Stomach (tissue), 9 donors: ENCODE data around the gene MARCHF10. TPM values are rescaled to one million over a fixed set of nuclear protein-coding genes. Genes with fewer than 3 reads are reported as not detected.

Experiments
- DNase-seq, 2 donors: peaks; one replicate each; pipeline versions ENCODE4 v3.0.0 to v3.0.0-alpha.2; 2013 to 2019
- H3K27ac ChIP-seq, 5 donors: fragments of 200-600 bp in 4 of 5; sonication (generic) in 4 of 5; one replicate each; pipeline ENCODE4 v1.5.1; 2013 to 2019; ENCODE audit warnings: mild to moderate bottlenecking in 1 of 5, moderate library complexity in 1 of 5
- H3K27me3 ChIP-seq, 3 donors: fragments of 200-600 bp; sonication (generic); one replicate each; pipeline ENCODE4 v1.5.1; 2017 to 2019; ENCODE audit warnings: mixed run types in 1 of 3
- H3K36me3 ChIP-seq, 4 donors: fragments of 200-600 bp; sonication (generic); 1 replicate in 3 of 4; 2 replicates in 1 of 4; pipeline ENCODE4 v1.5.1; 2016 to 2019
- H3K4me1 ChIP-seq, 4 donors: fragments of 200-600 bp; sonication (generic); one replicate each; pipeline ENCODE4 v1.5.1; 2016 to 2019
- H3K4me3 ChIP-seq, 4 donors: fragments of 200-600 bp; sonication (generic) in 3 of 4; one replicate each; pipeline ENCODE4 v1.5.1; 2016 to 2019; ENCODE audit warnings: mild to moderate bottlenecking in 1 of 4
- H3K9me3 ChIP-seq, 4 donors: fragments of 200-600 bp; sonication (generic); one replicate each; pipeline ENCODE4 v1.5.1; 2016 to 2019
- CTCF ChIP-seq, 7 experiments: fragments of 450-650 bp in 4 of 7; fragments of 200-600 bp in 3 of 7; sonication (generic) in 3 of 7; IDR thresholded peaks; one replicate each; pipeline ENCODE4 v1.5.1; 2016 to 2019; ENCODE audit warnings: antibody characterized with exemption in 7 of 7, control low read depth in 2 of 7, mild to moderate bottlenecking in 1 of 7
- EP300 ChIP-seq: sonication (generic); formaldehyde crosslinking; IDR thresholded peaks from one replicate; pipeline ENCODE4 v1.6.1; 2017; ENCODE audit warnings: antibody characterized with exemption
- POLR2A ChIP-seq, 4 donors: fragments of 450-650 bp; IDR thresholded peaks; one replicate each; pipeline ENCODE4 v1.6.1; 2016; ENCODE audit warnings: antibody characterized with exemption in 4 of 4, control low read depth in 2 of 4, mild to moderate bottlenecking in 1 of 4, moderate library complexity in 1 of 4
- POLR2AphosphoS5 ChIP-seq, 3 donors: sonication (generic); formaldehyde crosslinking; IDR thresholded peaks; one replicate each; pipeline ENCODE4 v1.6.1; 2016; ENCODE audit warnings: antibody characterized with exemption in 3 of 3
- WGBS, 5 donors: extraction: QIAGEN DNeasy Blood & Tissue Kit in 3 of 5; methylation state at CpG; one replicate each; pipeline versions ENCODE4 v1.1.5 to v1.1.7; 2013 to 2018; 5-methylcytosine and 5-hydroxymethylcytosine counted together
- intact Hi-C: fragments of 100-400 bp; cut with DNase I; formaldehyde crosslinking; loops from one replicate; pipeline ENCODE4 v1.15.1; 2023; ENCODE audit warnings: low total_unique reads
- polyA plus RNA-seq, 3 donors: library from polyadenylated mRNA; stranded (reverse); fragments of 200-250 nt; gene quantifications; one replicate each; pipeline ENCODE4 v1.2.3, GENCODE V29; 2013
- total RNA-seq, 5 donors: library from RNA; depleted of rRNA; stranded (reverse); fragments of >200 nt; gene quantifications; one replicate each; pipeline versions ENCODE4 v1.1.0 to v1.2.3, GENCODE V29; 2014 to 2016
- donor health status: healthy with polysubstance abuse.
- donor health status: Bipolar disorder and iron deficiency.
- donor health status: healthy.

The MARCHF10 gene
- total and polyA plus RNA-seq, 8 donors = 0.31 to 0.89 TPM; not detected in 6

- Histone ChIP-seq H3K4me3 (no peak overlapping the region), H3K27me3 (no peaks in the 10 kb centered on the region), H3K36me3 (no peaks in the 10 kb centered on the region), H3K9me3 (no peaks in the 10 kb centered on the region), H3K27ac (no peak overlapping the region), H3K4me1 (peaks cover 0 to 18% (median 8%) of the 10 kb centered on the region in 4 donors)
- no peak for TF ChIP-seq CTCF (IDR thresholded peaks at IDR 0.05)
- no peak for TF ChIP-seq POLR2AphosphoS5 (IDR thresholded peaks at IDR 0.05)
- no peak for TF ChIP-seq POLR2A (IDR thresholded peaks at IDR 0.05)
- no peak for TF ChIP-seq EP300
- intact Hi-C loops = no loop called here
- DNase-seq = no peak
- WGBS, 5 donors = 97 to 100% (median 98%) methylated on average over 4 of the region's 4 CpGs
Observed at GRCh38 chr17:62756198-62756597, 51.9 kb downstream of the MARCHF10 start.

GRCh38 chr17:62755141-62755851 lies 52.8 kb downstream of the MARCHF10 start:
- Histone ChIP-seq H3K27me3 (no peaks in the 10 kb centered on the region), H3K27ac (peak overlapping the region in 1 of 5 donors; percentile 25), H3K4me1 (peaks cover 0 to 11% (median 3%) of the 10 kb centered on the region in 4 donors), H3K4me3 (no peak overlapping the region), H3K9me3 (no peaks in the 10 kb centered on the region), H3K36me3 (no peaks in the 10 kb centered on the region)
- intact Hi-C loops = no loop called here
- TF ChIP-seq POLR2A (IDR thresholded peaks at IDR 0.05) (no peak), CTCF (IDR thresholded peaks at IDR 0.05) (no peak), EP300 (no peak), POLR2AphosphoS5 (IDR thresholded peaks at IDR 0.05) (no peak)
- peak in 1 of 2 donors; percentile 35 for DNase-seq
- WGBS, 5 donors = 49 to 64% (median 56%) methylated on average over 9 to 10 of the region's 10 CpGs

- Histone ChIP-seq H3K4me1 (peaks cover 0 to 8% (median 2%) of the 10 kb centered on the region in 4 donors), H3K4me3 (no peak overlapping the region), H3K36me3 (no peaks in the 10 kb centered on the region), H3K9me3 (no peaks in the 10 kb centered on the region), H3K27ac (peak overlapping the region in 1 of 5 donors; percentile 25), H3K27me3 (no peaks in the 10 kb centered on the region)
- WGBS, 5 donors = 78 to 93% (median 82%) methylated on average over 4 of the region's 4 CpGs
- intact Hi-C loops = no loop called here
- peak in 1 of 2 donors; percentile 44 for DNase-seq
- TF ChIP-seq POLR2AphosphoS5 (IDR thresholded peaks at IDR 0.05) = no peak
- no peak for TF ChIP-seq EP300
- TF ChIP-seq POLR2A (IDR thresholded peaks at IDR 0.05) = no peak
- TF ChIP-seq CTCF (IDR thresholded peaks at IDR 0.05) = no peak
Observed at GRCh38 chr17:62754631-62755030, 53.5 kb downstream of the MARCHF10 start.

- intact Hi-C loops = no loop called here
- Histone ChIP-seq H3K27ac (no peak overlapping the region), H3K9me3 (no peaks in the 10 kb centered on the region), H3K4me1 (peaks cover 0 to 8% (median 2%) of the 10 kb centered on the region in 4 donors), H3K27me3 (no peaks in the 10 kb centered on the region), H3K4me3 (no peak overlapping the region), H3K36me3 (no peaks in the 10 kb centered on the region)
- WGBS, 5 donors = 92 to 94% (median 93%) methylated on average over 7 of the region's 7 CpGs
- DNase-seq = no peak
- TF ChIP-seq POLR2AphosphoS5 (IDR thresholded peaks at IDR 0.05) (no peak), EP300 (no peak), POLR2A (IDR thresholded peaks at IDR 0.05) (no peak)
Observed at GRCh38 chr17:62753562-62753961, 54.6 kb downstream of the MARCHF10 start.
